ENCODE results near the gene POLR2L.

DNA sequence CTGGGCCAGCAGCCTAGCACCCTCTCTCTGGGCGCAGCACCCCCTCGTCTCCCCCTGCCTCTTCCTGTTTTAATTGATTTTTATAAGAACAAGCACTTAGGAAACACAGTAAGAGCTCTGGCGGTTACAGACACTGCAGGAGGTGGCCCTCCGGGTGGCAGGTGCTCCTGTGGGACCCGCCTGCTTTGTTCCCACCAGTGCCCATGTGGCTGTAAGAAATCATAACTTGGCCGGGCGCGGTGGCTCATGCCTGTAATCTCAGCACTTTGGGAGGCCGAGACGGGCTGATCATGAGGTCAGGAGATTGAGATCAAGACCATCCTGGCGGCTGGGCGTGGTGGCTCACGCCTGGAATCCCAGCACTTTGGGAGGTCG lies 18.8 kb upstream of the POLR2L start:
- TF ChIP-seq CTCF (IDR thresholded peaks at IDR 0.05) (no peak), POLR2A (IDR thresholded peaks at IDR 0.05) (no peak), POLR2AphosphoS5 (IDR thresholded peaks at IDR 0.05; ENCODE audit: insufficient read depth in 1 of 2, low read depth in 1 of 2) (no peak)
